Right lung (tissue), 5 donors: ENCODE data around the gene FOXQ1. TPM values are rescaled to one million over a fixed set of nuclear protein-coding genes. Genes with fewer than 3 reads are reported as not detected.
"Not testable (repeated sequence)": the region's sequence is repeated elsewhere in the genome, so short reads cannot be mapped to it uniquely, and the experiment has no call there.

ENCODE experiments used
- DNase-seq, 2 donors: peaks; one replicate each; pipeline ENCODE4 v3.0.0-alpha.2; 2013
- polyA plus RNA-seq, 5 donors: library from polyadenylated mRNA; unstranded; fragments of 120-200 nt; gene quantifications; one replicate each; pipeline versions ENCODE4 v1.2.1 to v1.2.3, GENCODE V29; 2013; ENCODE audit warnings: inconsistent platforms in 1 of 5, low replicate concordance in 1 of 5; ENCODE audit not compliant: insufficient read length in 5 of 5, insufficient read depth in 1 of 5

The FOXQ1 gene
- polyA plus RNA-seq, 5 donors: 2.2 to 5.1 (median 3.6) TPM

DNA sequence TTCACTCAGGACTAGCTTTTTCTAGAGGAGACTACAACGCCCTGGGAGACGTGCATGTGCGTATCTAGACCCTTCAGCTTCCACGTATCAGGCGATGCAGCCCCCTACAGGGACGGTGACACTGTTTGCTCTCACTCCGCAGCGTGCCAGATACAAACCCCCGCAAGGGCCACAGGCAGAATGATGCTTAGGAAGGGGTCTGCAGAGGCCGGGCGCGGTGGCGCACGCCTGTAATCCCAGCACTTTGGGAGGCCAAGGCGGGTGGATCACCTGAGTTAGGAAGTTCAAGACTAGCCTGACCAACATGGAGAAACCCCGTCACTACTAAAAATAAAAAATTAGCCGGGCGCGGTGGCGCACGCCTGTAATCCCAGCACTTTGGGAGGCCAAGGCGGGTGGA, 6.7 kb downstream of the FOXQ1 start:
- DNase-seq: not testable (repeated sequence)

DNA sequence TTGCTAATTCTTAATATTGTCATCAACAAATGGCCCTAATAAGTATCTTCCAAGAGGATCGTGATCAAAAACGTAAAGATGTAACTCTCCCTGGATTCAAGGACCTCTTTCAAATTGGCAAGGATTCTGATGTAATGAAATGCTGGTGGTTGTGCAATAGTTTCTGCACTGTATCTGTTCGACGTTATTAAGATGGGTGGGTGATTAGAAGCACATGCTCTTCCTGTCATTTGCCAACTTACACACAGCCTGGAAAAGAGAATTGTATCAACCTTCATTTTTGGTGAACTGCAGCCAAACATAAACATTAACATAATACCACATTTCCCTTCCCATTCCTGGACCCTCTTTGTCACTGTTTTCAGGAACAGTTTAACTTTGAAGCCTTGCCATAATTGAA, 9.8 kb downstream of the FOXQ1 start:
- DNase-seq: peak; percentile 72 to 80

GRCh38 chr6:1322156-1322555, 10.3 kb downstream of the FOXQ1 start:
- peak in 1 of 2 donors; percentile 49 for DNase-seq

DNA sequence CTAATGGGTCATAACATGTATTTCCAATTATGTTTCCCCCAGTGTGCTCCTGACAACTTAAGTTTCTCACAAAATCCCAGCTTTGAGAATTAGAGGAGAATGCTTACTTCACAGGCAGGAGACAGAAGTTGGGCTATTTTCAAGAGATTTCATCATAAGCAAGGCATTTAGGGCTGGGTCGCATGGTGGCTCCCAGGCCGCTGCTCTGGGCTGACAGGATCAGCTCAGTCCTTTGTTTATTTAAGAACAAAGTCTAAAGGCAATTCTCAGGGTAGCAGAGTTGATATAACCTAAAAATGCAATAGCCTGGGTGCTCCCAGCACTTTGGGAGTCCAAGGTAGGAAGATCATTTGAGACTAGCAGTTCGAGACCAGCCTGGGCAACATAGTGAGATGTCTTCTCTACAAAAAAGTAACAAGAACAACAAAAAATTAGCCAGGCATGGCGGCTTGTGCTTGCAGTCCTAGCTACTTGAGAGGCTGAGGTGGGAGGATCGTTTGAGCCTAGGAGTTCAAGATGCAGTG, 10.9 kb downstream of the FOXQ1 start:
- DNase-seq: no peak

DNA sequence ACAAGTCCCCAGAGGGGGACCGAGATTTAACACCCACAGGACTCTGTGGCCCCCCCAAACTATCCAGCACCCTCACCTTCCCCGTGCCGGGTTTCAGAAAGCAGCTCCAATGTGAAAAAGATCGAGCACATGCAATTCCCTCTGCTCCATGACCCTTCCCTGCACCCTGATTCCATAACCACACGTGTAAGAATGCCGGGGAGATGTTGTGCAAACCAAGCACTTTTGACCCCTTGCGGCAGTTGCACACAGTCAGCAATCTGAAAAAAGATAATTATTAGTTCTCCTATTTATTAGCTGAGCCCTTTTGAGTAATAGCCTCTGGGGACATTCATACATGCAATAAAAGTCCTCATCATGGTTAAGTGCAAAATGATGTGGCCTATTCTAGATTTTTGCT, 13.0 kb downstream of the FOXQ1 start:
- peak in 1 of 2 donors; percentile 81 for DNase-seq

DNA sequence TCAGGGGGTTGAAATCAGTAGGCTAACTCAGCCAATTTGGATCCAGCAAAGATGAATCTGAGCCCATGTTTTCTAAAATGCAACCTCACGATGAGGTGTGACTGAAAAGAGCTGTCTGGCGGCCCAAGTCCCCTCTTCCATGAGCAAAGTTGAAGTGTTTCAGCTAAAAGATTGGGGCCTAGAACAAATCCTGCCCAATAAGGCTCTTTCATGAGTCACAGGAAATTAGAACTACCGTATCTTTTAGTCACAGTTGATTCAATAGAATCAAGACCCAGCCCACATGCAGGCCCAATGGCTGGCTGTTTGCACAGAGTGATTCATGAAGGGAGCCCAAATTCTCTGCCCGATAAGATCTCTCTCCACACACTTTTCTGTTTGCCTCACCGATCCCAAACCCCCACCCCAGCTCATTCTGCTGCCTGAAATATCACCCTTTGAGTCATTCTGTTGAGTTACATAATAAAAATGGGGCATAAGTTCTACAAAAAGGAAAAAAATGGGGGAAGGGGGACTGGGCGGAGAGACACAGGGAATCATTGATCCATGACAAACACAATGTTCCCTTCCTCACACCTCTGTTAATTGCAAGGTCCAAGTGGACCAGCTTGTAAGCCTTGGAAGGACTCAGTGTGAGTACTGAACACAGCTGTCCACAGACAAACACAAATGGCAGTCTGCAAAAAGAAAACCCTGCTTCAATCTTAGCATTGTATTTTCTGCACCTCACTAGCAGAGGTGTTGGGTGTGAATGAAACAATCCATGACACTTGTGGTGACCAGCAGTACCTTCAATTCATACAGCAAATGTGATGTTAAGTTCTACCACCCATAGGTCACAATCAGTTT, 13.8 kb downstream of the FOXQ1 start:
- DNase-seq: peak; percentile 93 to 95

- no peak for DNase-seq
These were observed 14.7 kb downstream of the FOXQ1 start for GRCh38 chr6:1326535-1327121.

GRCh38 chr6:1327630-1328029, 15.7 kb downstream of the FOXQ1 start:
- no peak for DNase-seq

- no peak for DNase-seq
These were observed 16.4 kb downstream of the FOXQ1 start for GRCh38 chr6:1328129-1328800.

DNA sequence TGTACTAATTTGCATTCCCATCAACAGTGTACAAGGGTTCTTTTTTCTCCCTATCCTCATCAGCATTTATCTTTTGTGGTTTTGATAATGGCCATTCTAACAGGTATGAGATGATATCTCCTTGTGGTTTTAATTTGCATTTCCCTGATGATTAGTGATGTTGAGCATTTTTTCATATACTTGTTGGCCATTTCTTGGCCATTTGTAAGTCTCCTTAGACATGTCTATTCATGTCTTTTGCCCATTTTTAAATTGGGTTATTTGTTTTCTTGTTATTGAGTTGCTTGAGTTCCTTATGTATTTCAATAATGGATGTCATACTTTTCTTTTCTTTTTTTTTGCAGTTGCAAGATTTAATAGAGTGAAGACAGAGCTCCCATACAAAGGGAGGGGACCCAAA, 17.8 kb downstream of the FOXQ1 start:
- DNase-seq: no peak

DNA sequence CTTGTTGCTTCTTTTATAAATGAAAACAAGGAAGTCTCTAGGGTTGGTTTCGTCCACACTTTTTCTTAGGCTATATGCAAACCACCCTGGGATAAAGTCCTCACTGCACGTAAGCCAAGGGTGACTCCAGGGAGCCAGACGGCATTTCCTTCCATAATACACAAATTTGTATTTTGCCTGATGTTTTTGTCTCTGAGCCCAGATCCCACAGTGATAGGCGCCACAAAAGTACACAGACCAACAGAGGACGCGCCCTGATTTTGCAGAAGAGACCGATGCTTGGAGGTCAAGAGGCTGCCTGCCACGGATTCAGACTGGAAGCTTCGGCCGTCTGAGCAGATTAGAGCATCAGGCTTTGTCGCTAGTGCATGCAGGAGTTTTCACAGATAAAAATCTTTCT, 22.8 kb downstream of the FOXQ1 start:
- DNase-seq: no peak

- DNase-seq: peak; percentile 84 to 89
These were observed 23.6 kb downstream of the FOXQ1 start for GRCh38 chr6:1335367-1336037.

DNA sequence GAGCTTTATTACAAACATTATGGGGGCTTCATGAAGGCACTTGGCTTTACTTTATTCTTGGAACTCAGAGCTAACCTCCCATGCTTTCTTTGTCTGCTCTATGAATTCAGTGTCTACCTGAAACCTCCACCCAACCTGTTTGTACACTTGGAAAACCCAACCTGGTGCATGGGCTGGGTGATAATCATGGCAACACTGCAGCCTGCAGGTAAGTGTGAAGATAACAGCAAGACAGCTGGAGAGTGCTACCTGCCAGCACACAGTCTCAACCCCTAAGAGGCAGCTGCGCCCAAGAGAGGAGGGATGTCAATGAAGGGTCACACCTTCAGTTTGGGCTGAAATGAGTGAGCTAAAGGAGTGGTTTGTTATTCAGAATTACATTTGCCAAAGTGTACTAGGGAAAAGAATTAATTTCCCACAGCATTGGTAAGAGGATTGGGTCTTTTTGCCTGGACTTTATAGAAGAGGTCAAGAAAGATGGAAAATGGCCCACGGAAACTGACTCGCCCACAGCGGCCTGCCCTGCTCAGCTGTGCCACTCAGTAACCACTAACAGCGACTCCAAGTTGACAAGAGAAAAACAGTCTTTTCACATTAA, 24.4 kb downstream of the FOXQ1 start:
- DNase-seq: peak in 1 of 2 donors; percentile 50

DNA sequence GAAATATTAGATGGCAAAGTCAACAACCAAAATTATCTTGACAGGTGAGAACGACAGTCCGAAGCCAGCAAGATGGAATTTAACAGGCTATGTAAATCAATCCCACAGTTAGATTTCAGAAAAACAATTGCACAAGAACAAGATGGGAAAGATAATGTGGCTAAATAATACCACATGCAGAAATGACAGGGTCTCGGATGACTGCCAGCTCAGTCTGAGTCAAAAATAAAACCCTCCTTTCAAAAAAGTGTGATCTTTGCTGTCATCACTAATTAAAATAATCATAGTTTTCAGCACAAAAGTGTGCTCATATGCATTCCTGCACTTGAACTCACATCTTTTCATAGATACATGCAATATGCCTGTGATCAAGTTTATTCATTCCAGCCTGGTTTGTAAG, 25.9 kb downstream of the FOXQ1 start:
- no peak for DNase-seq

GRCh38 chr6:1346101-1346500, 34.2 kb downstream of the FOXQ1 start:
- no peak for DNase-seq

DNA sequence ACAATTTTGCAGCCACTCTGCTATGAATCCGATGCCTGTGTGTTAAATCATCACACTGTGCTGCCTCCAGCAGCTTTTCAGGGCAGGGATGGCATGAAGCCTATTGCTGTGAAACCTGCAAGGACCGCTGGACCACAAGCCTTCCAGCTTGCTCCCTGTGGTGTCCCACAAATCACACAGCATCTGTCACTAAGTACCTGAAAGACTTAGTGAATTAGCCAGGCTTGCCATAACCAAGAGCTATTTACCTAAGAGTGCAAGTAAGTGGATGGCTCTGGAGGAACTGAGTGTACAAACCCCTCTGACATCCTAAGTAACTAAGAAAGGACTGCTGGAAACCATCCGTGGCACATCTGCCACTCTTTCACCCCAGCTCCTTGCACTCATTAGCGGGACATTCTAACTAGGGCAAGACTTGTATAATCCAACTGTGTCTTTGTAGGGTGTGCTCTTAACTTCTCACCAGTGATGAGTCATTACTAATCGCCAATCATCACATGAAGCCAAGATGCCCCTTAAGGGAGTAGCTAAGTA, 34.7 kb downstream of the FOXQ1 start:
- DNase-seq: no peak

GRCh38 chr6:1347161-1347560, 35.3 kb downstream of the FOXQ1 start:
- no peak for DNase-seq

DNA sequence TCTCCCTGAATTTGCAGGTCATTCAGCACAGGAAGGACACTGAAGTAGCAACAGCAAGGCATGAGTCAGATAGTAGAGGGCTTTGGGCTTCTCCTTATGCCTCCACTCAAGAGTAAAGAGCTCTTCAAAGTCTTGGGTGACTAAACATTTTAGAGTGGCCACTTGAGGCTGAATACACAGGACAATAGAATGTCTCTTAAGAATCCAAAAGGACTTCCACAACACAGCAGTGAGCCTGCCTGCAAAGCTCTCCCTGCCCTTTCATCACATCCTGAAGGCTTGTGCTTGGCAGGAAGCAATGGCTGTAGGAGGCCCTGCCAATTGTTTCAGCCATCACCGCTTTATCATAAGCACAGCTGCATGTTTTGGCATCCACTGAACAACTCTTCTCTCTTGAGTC, 36.8 kb downstream of the FOXQ1 start:
- DNase-seq: peak; percentile 89 to 93

GRCh38 chr6:1349655-1350054, 37.8 kb downstream of the FOXQ1 start:
- DNase-seq: no peak

GRCh38 chr6:1351381-1352008, 39.6 kb downstream of the FOXQ1 start:
- no peak for DNase-seq

- not testable (repeated sequence) for DNase-seq
These were observed 43.2 kb downstream of the FOXQ1 start for GRCh38 chr6:1355068-1355467.
